K562 (cell line): ENCODE data around the gene SQOR. TPM values are rescaled to one million over a fixed set of nuclear protein-coding genes. Genes with fewer than 3 reads are reported as not detected.
A peak's percentile ranks its signal among the peaks of the same experiment; 100 is the strongest.

Experiments used
- CBX2 ChIP-seq: fragments of 200-600 bp; sonication (generic); IDR thresholded peaks from one replicate; pipeline ENCODE4 v1.6.1; 2012; ENCODE audit warnings: mild to moderate bottlenecking, low read length, inconsistent platforms; ENCODE audit not compliant: insufficient read depth, poor library complexity, severe bottlenecking
- CEBPB ChIP-seq: fragments of 450-650 bp; IDR thresholded peaks from 2 replicates; pipeline ENCODE4 v1.6.1; 2016; ENCODE audit warnings: missing genetic modification characterization, missing compliant biosample characterization
- HNRNPH1 ChIP-seq: fragments of 200-400 bp; formaldehyde crosslinking; optimal IDR thresholded peaks from 2 replicates; pipeline ENCODE3; 2017; ENCODE audit warnings: low read depth, mild to moderate bottlenecking, low read length, moderate library complexity
- JUN ChIP-seq, 2 experiments: sonication (generic) in 1 of 2; formaldehyde crosslinking in 1 of 2; IDR thresholded peaks; 2 replicates each; pipeline versions ENCODE4 v1.6.1 to v1.8.0; 2012 to 2022; ENCODE audit warnings: borderline replicate concordance in 2 of 2, mild to moderate bottlenecking in 2 of 2, improper control_type of control experiment in 1 of 2, low read depth in 1 of 2, low read length in 1 of 2, missing genetic modification reagents in 1 of 2
- NFATC3 ChIP-seq: fragments of 450-650 bp; IDR thresholded peaks from 2 replicates; pipeline ENCODE4 v1.6.1; 2017; ENCODE audit warnings: mild to moderate bottlenecking
- POLR2AphosphoS2 ChIP-seq: IDR thresholded peaks from 2 replicates; pipeline ENCODE4 v1.6.1; 2012; ENCODE audit warnings: low read length, improper control_type of control experiment
- POLR2G ChIP-seq: fragments of 200-400 bp; formaldehyde crosslinking; IDR thresholded peaks from 2 replicates; pipeline ENCODE4 v1.6.1; 2017; ENCODE audit warnings: low read depth, mild to moderate bottlenecking, antibody characterized with exemption, low read length, moderate library complexity
- PPARD ChIP-seq: fragments of 250-450 bp; sonication (Bioruptor Pico); IDR thresholded peaks from 2 replicates; pipeline ENCODE4 v1.8.0; 2022; ENCODE audit warnings: inconsistent platforms, mild to moderate bottlenecking, moderate library complexity
- SMARCE1 ChIP-seq: fragments of 450-650 bp; IDR thresholded peaks from 2 replicates; pipeline ENCODE4 v1.7.1; 2016; ENCODE audit warnings: mild to moderate bottlenecking
- TGIF2 ChIP-seq: sonication (generic); formaldehyde crosslinking; IDR thresholded peaks from 2 replicates; pipeline ENCODE4 v1.8.1; 2022; ENCODE audit warnings: mild to moderate bottlenecking, missing genetic modification reagents, moderate library complexity
- THRAP3 ChIP-seq: fragments of 450-650 bp; IDR thresholded peaks from 2 replicates; pipeline ENCODE4 v1.6.1; 2016; ENCODE audit warnings: mild to moderate bottlenecking, inconsistent platforms, borderline replicate concordance
- ZBTB9 ChIP-seq: fragments of 450-650 bp; formaldehyde crosslinking; IDR thresholded peaks from 2 replicates; pipeline ENCODE4 v1.4.0; 2020; ENCODE audit warnings: mild to moderate bottlenecking, moderate library complexity
- ZFX ChIP-seq: sonication (generic); formaldehyde crosslinking; IDR thresholded peaks from 2 replicates; pipeline ENCODE4 v1.8.0; 2022; ENCODE audit warnings: mild to moderate bottlenecking, missing genetic modification reagents, moderate library complexity
- ZNF197 ChIP-seq: fragments of 200-800 bp; sonication (Bioruptor generic); IDR thresholded peaks from 2 replicates; pipeline ENCODE4 v1.6.1; 2016; ENCODE audit warnings: low read depth, missing genetic modification characterization, missing compliant biosample characterization
- ZNF24 ChIP-seq: fragments of 450-650 bp; IDR thresholded peaks from 2 replicates; pipeline ENCODE4 v1.6.1; 2016
- ZNF384 ChIP-seq: IDR thresholded peaks from 2 replicates; pipeline ENCODE4 v1.6.1; 2012; ENCODE audit warnings: low read depth, low read length, improper control_type of control experiment
- ZNF408 ChIP-seq: fragments of 250-450 bp; sonication (Bioruptor Pico); IDR thresholded peaks from 2 replicates; pipeline ENCODE4 v1.4.0; 2020; ENCODE audit warnings: low read depth, mild to moderate bottlenecking, moderate library complexity
- polyA plus RNA-seq, 8 experiments: library from polyadenylated mRNA; depleted of rRNA in 4 of 8; stranded (reverse) in 5 of 8; unstranded in 3 of 8; fragments of >200 nt; fragmentation: Nextera tagmentation in 2 of 8; fragmentation: Illumina TruSeq in 1 of 8; extraction: Ambion mirVana in 2 of 8; extraction: Trizol in 1 of 8; gene quantifications; 2 replicates each; pipeline versions ENCODE4 v1.2.1 to v1.2.3, GENCODE V29; 2011 to 2014; ENCODE audit warnings: inconsistent platforms in 1 of 8, missing spikeins in 1 of 8
- total RNA-seq, 7 experiments: library from RNA; depleted of rRNA in 6 of 7; stranded (reverse); fragments of >200 nt in 6 of 7; fragmentation: Illumina TruSeq in 2 of 7; extraction: Trizol in 2 of 7; gene quantifications; 2 replicates each; pipeline versions ENCODE4 v1.2.1 to v1.2.3, GENCODE V29; 2011 to 2021; ENCODE audit warnings: low replicate concordance in 1 of 7
- TF ChIP-seq, protein P1 (sequence below): sonication (generic); formaldehyde crosslinking; IDR thresholded peaks from 2 replicates; pipeline ENCODE4 v1.8.1; 2023; ENCODE audit warnings: mild to moderate bottlenecking, missing genetic modification reagents
- TF ChIP-seq, protein P2 (sequence below): fragments of 450-650 bp; IDR thresholded peaks from 2 replicates; pipeline ENCODE4 v1.6.1; 2016; ENCODE audit warnings: mild to moderate bottlenecking

The SQOR gene
- total and polyA plus RNA-seq, 9 of the 15 experiments (the other 6 are each of a cell fraction or from before 2014, with no cell fraction given), result 0.32 to 1.6 (median 1.1) TPM

DNA sequence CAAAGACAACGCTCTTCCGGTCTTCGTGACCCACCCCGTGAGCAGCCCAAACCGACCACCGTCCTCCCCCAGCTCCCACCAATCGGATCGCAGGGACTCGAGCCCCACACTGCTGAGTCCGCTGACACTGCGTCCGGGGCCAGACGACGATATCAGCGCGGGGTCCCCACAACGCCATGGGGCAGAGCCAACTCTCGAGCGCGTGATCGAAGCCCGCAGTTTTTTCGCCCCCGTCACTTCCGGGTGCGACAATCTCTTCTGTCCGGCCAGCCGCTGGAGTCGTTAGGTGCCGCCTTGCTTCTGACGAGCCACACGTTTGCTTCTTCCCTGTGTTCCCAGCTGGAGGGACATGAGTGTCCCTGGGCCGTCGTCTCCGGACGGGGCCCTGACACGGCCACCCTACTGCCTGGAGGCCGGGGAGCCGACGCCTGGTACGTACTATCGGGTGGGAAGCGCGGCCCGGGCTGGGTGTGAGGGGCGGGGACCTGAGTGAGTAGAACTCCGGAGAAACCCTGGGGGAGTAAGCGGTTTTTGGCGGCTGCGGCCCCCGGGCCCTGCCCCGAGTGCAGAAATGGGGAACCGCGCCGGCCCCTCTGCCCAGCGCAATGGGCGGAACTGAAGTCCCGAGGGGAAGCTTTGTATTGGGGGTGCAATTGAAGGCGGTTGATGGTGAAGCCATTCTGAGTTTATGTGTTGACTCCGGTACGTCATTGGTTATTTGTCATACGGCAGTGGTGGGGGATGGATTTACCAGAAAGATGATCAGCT lies 47.5 kb upstream of the SQOR start, which contains the start of gene BLOC1S6 (continued):
- TF ChIP-seq, protein P1, sequence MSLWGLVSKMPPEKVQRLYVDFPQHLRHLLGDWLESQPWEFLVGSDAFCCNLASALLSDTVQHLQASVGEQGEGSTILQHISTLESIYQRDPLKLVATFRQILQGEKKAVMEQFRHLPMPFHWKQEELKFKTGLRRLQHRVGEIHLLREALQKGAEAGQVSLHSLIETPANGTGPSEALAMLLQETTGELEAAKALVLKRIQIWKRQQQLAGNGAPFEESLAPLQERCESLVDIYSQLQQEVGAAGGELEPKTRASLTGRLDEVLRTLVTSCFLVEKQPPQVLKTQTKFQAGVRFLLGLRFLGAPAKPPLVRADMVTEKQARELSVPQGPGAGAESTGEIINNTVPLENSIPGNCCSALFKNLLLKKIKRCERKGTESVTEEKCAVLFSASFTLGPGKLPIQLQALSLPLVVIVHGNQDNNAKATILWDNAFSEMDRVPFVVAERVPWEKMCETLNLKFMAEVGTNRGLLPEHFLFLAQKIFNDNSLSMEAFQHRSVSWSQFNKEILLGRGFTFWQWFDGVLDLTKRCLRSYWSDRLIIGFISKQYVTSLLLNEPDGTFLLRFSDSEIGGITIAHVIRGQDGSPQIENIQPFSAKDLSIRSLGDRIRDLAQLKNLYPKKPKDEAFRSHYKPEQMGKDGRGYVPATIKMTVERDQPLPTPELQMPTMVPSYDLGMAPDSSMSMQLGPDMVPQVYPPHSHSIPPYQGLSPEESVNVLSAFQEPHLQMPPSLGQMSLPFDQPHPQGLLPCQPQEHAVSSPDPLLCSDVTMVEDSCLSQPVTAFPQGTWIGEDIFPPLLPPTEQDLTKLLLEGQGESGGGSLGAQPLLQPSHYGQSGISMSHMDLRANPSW (CRISPR knock-in tag), result peak; percentile 99; the same call in 1 of the 2 replicates
- TF ChIP-seq JUN (IDR thresholded peaks at IDR 0.05; ENCODE audit: borderline replicate concordance, low read depth, low read length) (no peak), JUN (CRISPR knock-in tag; IDR thresholded peaks at IDR 0.05; ENCODE audit: borderline replicate concordance) (peak; percentile 73), HNRNPH1 (no peak), ZBTB9 (CRISPR knock-in tag) (peak; percentile 20; the same call in 1 of the 2 replicates), ZNF24 (0 out of 2 replicates have a peak, but pooled peaks have one; percentile 10), CEBPB (no peak), CBX2 (no peak), TGIF2 (no peak; the same call in 1 of the 2 replicates), PPARD (CRISPR knock-in tag) (no peak), ZNF408 (CRISPR knock-in tag) (no peak), ZNF197 (CRISPR knock-in tag) (no peak), ZNF384 (peak; percentile 61), THRAP3 (no peak), SMARCE1 (no peak), NFATC3 (no peak), POLR2G (peak; percentile 97), POLR2AphosphoS2 (no peak), ZFX (CRISPR knock-in tag) (peak; percentile 96)
- TF ChIP-seq, protein P2, sequence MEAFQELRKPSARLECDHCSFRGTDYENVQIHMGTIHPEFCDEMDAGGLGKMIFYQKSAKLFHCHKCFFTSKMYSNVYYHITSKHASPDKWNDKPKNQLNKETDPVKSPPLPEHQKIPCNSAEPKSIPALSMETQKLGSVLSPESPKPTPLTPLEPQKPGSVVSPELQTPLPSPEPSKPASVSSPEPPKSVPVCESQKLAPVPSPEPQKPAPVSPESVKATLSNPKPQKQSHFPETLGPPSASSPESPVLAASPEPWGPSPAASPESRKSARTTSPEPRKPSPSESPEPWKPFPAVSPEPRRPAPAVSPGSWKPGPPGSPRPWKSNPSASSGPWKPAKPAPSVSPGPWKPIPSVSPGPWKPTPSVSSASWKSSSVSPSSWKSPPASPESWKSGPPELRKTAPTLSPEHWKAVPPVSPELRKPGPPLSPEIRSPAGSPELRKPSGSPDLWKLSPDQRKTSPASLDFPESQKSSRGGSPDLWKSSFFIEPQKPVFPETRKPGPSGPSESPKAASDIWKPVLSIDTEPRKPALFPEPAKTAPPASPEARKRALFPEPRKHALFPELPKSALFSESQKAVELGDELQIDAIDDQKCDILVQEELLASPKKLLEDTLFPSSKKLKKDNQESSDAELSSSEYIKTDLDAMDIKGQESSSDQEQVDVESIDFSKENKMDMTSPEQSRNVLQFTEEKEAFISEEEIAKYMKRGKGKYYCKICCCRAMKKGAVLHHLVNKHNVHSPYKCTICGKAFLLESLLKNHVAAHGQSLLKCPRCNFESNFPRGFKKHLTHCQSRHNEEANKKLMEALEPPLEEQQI, result peak; percentile 63; the same call in 1 of the 2 replicates
